ENCODE results near the gene KLF13. TPM values are rescaled to one million over a fixed set of nuclear protein-coding genes. Genes with fewer than 3 reads are reported as not detected.

Gene KLF13
- total RNA-seq, 1 experiment from 2014 or later: 60.1 TPM

DNA sequence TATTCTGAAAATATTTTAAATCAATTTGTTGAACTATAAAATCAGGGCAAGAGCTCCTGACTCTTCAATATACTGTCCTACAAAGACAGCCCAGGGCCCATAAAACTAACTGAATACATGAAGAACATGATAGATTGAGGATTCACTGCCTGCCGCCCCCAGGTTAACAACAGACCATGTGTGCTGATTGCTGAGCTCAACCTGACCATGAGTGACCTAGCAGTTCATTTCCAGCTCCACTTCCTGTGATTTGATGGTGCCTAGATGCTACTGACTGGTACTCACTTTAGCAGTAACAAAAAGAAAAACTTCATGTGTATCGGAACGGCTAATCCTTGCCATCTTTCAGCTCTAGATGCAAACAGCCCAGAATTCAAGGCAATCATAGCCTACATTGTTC is 9.6 kb upstream of the KLF13 start (continued):
- TF ChIP-seq, protein P1, sequence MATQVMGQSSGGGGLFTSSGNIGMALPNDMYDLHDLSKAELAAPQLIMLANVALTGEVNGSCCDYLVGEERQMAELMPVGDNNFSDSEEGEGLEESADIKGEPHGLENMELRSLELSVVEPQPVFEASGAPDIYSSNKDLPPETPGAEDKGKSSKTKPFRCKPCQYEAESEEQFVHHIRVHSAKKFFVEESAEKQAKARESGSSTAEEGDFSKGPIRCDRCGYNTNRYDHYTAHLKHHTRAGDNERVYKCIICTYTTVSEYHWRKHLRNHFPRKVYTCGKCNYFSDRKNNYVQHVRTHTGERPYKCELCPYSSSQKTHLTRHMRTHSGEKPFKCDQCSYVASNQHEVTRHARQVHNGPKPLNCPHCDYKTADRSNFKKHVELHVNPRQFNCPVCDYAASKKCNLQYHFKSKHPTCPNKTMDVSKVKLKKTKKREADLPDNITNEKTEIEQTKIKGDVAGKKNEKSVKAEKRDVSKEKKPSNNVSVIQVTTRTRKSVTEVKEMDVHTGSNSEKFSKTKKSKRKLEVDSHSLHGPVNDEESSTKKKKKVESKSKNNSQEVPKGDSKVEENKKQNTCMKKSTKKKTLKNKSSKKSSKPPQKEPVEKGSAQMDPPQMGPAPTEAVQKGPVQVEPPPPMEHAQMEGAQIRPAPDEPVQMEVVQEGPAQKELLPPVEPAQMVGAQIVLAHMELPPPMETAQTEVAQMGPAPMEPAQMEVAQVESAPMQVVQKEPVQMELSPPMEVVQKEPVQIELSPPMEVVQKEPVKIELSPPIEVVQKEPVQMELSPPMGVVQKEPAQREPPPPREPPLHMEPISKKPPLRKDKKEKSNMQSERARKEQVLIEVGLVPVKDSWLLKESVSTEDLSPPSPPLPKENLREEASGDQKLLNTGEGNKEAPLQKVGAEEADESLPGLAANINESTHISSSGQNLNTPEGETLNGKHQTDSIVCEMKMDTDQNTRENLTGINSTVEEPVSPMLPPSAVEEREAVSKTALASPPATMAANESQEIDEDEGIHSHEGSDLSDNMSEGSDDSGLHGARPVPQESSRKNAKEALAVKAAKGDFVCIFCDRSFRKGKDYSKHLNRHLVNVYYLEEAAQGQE (IDR thresholded peaks at IDR 0.05; ENCODE audit: low read depth): no peak
- TF ChIP-seq YY1 (IDR thresholded peaks at IDR 0.05; ENCODE audit: extremely low read depth, insufficient replicate concordance, low read depth, low read length): no peak
- no peak for TF ChIP-seq ELF1 (IDR thresholded peaks at IDR 0.05; ENCODE audit: borderline replicate concordance, low read depth)
- no peak for TF ChIP-seq JUND (IDR thresholded peaks at IDR 0.05)
- TF ChIP-seq, protein P2, sequence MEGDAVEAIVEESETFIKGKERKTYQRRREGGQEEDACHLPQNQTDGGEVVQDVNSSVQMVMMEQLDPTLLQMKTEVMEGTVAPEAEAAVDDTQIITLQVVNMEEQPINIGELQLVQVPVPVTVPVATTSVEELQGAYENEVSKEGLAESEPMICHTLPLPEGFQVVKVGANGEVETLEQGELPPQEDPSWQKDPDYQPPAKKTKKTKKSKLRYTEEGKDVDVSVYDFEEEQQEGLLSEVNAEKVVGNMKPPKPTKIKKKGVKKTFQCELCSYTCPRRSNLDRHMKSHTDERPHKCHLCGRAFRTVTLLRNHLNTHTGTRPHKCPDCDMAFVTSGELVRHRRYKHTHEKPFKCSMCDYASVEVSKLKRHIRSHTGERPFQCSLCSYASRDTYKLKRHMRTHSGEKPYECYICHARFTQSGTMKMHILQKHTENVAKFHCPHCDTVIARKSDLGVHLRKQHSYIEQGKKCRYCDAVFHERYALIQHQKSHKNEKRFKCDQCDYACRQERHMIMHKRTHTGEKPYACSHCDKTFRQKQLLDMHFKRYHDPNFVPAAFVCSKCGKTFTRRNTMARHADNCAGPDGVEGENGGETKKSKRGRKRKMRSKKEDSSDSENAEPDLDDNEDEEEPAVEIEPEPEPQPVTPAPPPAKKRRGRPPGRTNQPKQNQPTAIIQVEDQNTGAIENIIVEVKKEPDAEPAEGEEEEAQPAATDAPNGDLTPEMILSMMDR (IDR thresholded peaks at IDR 0.05 in 2 of 3, conservative IDR thresholded peaks at IDR 0.05 in 1 of 3; ENCODE audit: borderline replicate concordance in 1 of 3, insufficient read depth in 1 of 3, low read depth in 2 of 3, low read length in 2 of 3): no peak
- no peak for TF ChIP-seq CEBPB (IDR thresholded peaks at IDR 0.05; ENCODE audit: low read depth)
- no peak for TF ChIP-seq ZNF274 (IDR thresholded peaks at IDR 0.05; ENCODE audit: low read depth, low read length)
- no peak for TF ChIP-seq ATF3 (IDR thresholded peaks at IDR 0.05)

All from HCT116 (cell line).